NCI-H2227 (cell line): ENCODE results near the gene SHBG.
A peak's percentile ranks its signal among the peaks of the same experiment; 100 is the strongest.
"Not testable (repeated sequence)": the region's sequence is repeated elsewhere in the genome, so short reads cannot be mapped to it uniquely, and the experiment has no call there.

ENCODE experiments used
- DNase-seq: peaks from one replicate; lab custom pipeline; 2025; ENCODE audit not compliant: unreplicated experiment; lab: John Stamatoyannopoulos, UW

SHBG gene

GRCh38 chr17:7611635-7612293 is 18.2 kb upstream of the SHBG start:
- DNase-seq = no peak

GRCh38 chr17:7612294-7612640 is 17.7 kb upstream of the SHBG start:
- no peak for DNase-seq

- DNase-seq = no peak
Measured at GRCh38 chr17:7613769-7614424, 16.0 kb upstream of the SHBG start.

GRCh38 chr17:7614425-7615264 is 15.3 kb upstream of the SHBG start, which contains the start of gene FXR2:
FXR2 (minus strand) TSS chr17:7614897; CDS start chr17:7614532, 365 bp downstream.
- DNase-seq = peak; percentile 98

DNA sequence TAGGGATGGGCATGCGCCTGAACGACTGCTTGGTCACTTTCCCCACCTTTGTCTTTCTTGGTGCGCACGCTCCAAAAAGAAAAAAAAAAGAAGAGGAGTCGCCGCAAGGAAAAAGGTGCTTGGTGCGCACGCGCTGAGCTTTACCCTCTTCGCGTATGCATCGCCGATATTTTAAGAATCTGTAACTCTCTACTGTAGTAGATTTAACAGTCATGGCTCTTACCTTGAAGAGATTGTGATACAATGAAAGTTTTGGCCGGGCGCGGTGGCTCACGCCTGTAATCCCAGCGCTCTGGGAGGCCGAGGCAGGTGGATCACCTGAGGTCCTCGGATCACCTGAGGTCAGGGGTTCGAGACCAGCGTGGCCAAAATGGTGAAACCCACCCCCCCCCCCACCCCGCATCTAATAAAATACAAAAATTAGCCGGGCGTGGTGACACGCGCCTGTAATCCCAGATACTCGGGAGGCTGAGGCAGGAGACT is 14.6 kb upstream of the SHBG start:
- no peak for DNase-seq

DNA sequence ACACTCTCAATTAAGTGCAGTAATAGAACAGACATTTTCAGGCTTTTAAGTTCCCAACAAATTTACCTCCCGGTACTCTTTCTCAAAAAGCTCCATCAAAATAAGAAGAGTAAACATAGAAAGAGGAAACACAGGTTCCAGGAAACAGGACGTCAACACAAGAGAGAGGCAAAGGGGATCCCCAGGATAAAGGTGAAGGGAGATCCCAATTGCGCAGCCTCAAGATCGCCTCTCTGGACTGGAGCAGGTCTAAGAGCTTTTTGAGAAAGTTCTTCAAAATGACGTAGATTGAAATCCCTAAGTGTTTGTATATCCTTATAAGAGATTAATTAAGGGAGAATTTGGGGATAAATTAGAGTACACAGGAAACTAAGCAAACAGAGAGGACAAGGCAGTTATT is 11.3 kb upstream of the SHBG start:
- no peak for DNase-seq

- no peak for DNase-seq
Measured at GRCh38 chr17:7620835-7621234, 9.1 kb upstream of the SHBG start.

DNA sequence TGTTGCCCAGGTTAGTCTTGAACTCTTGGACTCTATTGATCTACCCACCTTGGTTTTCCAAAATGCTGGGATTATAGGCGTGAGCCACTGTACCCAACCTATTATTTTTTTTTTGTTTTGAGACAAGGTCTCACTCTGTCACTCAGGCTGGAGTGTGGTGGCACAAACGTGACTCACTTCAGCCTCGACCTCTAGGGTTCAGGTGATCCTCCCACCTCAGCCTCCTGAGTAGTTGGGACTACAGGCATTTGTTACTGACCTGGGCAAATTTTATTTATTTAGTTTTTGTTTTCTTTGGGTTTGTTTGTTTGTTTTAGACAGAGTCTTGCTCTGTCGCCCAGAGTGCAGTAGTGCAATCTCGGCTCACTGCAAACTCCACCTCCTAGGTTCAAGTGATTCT is 6.3 kb upstream of the SHBG start:
- DNase-seq = no peak

DNA sequence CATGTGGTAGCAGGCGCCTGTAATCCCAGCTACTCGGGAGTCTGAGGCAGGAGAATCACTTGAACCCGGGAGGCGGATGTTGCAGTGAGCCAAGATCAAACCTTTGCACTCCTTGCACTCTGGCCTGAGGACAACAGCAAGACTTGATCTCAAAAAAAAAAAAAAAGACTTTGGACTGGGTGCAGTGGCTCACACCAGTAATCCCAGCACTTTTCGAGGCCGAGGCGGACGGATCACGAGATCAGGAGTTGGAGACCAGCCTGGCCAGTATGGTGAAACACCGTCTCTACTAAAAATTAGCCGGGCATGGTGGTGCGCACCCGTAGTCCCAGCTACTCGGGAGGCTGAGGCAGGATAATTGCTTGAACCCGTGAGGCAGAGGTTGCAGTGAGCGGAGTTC is 4.2 kb upstream of the SHBG start:
- not testable (repeated sequence) for DNase-seq

- DNase-seq = no peak
Measured at GRCh38 chr17:7626307-7626706, 3.6 kb upstream of the SHBG start.

GRCh38 chr17:7626956-7627249 is 3.0 kb upstream of the SHBG start:
- no peak for DNase-seq

GRCh38 chr17:7627250-7628121 is 2.4 kb upstream of the SHBG start, which contains the start of gene SAT2:
SAT2 (minus strand) TSS chr17:7627821; CDS start chr17:7627635, 186 bp downstream.
- peak; percentile 92 for DNase-seq

DNA sequence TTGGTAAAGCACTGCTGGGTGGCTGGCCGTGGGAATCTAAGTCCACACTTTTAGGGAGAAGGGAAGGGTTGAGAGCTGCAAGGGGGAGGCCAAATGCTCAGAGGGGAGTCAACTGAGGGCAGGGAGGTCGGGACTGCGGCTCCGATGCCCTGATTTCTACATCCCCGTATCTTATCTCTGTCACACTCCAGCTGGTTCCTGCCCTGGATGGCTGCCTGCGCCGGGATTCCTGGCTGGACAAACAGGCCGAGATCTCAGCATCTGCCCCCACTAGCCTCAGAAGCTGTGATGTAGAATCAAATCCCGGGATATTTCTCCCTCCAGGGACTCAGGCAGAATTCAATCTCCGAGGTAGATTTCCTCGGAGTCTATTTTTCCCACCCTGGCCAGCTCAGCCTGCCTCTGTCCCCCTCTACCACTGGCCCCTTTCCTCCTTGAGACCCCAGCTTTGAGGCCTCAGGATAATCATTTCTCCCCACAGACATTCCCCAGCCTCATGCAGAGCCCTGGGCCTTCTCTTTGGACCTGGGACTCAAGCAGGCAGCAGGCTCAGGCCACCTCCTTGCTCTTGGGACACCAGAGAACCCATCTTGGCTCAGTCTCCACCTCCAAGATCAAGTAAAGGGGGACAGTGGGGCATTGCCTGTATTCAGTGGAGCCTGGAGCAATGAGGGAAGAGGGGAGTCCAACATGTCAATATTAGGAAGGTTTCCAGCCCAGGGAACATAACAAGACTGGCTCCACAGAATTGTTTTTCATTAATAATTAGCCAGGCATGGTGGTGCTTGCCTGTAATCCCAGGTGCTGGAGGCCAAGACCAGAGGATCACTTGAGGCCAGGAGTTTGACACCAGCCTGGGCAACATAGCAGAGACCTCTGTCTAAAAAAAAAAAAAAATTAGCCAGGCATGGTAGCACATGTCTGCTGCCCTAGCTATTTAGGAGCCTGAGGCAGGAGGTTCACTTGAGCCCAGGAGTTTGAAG is 1.8 kb downstream of the SHBG start:
- DNase-seq = no peak

DNA sequence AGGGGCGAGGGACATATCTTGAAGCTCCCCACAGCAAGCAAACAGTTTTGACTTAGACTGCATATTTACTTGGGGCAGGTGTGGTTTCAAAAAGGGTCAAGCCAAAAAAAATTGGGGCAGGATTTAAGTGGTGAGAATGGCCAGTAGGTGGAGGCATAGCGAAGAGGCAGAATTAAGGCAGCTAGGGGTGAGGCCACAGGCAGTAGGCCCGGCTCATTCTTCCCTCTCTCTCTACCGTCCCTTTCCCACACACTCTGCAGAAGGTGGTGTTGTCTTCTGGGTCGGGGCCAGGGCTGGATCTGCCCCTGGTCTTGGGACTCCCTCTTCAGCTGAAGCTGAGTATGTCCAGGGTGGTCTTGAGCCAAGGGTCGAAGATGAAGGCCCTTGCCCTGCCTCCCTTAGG is 2.6 kb downstream of the SHBG start:
- no peak for DNase-seq

DNA sequence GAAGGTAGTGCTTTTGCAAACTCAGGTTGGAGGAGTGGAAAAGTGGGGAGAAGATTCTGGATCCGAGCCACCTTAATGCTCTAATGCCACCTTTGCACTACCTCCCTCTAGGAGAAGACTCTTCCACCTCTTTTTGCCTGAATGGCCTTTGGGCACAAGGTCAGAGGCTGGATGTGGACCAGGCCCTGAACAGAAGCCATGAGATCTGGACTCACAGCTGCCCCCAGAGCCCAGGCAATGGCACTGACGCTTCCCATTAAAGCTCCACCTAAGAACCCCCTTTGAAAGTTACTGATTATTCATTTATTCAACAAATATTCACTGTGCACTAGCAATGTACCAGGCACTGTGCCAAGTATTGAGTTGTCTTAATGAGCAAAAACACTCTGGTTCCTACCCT is 3.2 kb downstream of the SHBG start:
- no peak for DNase-seq

DNA sequence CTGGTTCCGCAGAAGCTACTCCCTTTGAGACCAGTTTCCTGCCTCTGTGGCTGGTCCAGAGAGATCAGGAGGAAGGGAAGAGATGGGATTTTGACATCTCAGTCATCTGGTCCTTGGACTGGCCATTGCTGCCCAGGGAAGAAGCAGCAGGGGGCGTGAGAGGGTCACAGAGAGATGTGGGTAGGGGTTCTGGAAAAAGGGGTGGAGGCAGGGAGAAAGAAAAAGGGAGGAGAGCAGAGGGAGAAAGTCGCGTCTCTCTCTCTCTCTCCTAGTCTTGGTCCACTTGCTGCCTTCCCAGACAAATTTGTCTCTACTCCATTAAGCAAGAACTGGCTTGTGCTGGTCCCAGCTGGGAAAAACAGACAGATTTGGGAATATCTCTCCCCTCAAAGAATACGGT is 4.4 kb downstream of the SHBG start:
- peak; percentile 39 for DNase-seq

GRCh38 chr17:7636163-7636562 is 6.2 kb downstream of the SHBG start:
- DNase-seq = no peak

DNA sequence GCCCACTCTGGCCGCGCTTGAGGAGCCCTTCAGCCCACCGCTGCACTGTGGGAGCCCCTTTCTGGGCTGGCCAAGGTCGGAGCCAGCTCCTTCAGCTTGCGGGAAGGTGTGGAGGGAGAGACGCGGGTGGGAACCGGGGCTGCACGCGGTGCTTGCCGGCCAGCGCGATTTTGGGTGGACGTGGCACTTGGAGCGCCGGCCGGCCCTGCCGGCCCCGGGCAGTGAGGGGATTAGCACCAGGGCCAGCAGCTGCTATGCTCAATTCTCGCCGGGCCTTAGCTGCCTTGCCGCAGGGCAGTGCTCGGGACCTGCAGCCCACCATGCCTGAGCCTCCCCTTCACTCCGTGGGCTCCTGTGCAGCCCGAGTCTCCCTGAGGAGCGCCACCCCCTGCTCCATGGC is 10.8 kb downstream of the SHBG start:
- no peak for DNase-seq

- DNase-seq = not testable (repeated sequence)
Measured at GRCh38 chr17:7641635-7642034, 11.7 kb downstream of the SHBG start.

- no peak for DNase-seq
Measured at GRCh38 chr17:7644775-7645174, 14.8 kb downstream of the SHBG start.
